ENCODE data around the gene COLEC12.

COLEC12 gene

DNA sequence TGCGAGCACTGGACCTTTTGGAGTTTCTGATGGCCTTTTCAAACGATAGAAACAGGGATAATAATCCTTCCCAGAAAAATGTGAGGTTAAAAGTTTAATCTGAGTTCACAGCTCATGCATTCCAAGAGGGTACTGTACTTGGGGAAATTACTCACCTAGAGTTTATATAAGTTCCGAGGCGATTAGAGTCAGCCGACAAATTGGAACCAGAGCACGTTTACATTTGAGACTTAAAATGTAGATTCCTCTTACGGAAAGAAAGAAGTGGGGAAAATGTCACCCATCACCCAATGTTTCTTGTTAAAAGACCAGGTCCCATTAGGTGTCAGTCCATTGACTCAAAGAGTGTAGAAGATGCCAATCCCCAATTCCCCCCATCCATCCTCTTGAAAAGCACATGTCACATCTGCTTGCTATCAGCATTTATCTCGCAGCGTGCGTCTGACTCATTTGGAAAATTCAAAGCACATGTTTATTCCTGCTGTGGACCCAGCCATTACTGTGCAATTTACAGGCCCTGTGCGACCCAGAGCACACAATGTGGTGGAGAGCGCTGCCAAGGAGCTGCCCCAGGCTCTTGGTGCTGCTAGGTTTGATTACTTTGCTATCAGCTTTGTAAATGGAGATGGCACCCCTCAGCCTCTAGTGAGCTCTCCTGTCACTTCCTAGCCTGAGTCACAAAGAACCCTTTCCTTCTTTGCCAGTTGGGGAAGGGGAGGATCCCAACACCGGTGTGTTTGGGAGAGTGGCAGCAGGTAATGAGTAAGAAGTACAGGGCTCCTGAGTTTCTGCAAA is 104.8 kb downstream of the COLEC12 start (continued):
- no peak for TF ChIP-seq ZNF311 (tag by site-specific recombination; IDR thresholded peaks at IDR 0.05; ENCODE audit: borderline replicate concordance)

DNA sequence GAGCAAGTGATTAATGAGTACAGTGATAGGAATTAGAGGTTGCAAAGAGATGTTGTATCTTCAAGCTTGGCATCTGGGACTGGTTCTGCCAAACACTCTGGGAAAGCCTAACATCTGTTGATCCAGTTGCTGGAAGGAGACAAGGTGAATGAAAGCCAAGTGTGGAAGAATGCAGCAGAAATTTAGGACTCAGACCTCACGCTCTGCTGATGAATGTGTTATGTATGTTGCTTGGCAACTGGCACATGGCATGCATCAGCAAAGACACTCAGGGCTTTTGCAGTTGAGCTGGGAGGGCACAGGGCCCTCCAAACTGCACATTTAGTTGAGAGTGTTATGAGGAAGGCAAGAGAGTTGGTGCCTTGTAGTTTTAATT is 105.5 kb downstream of the COLEC12 start:
- POLR2A ChIA-PET = no interaction called here
- H3K27ac ChIP-seq (ENCODE audit: extremely low read depth, low read depth, low read length) = peak overlapping the region; percentile 52; the same call in 1 of the 2 replicates
- CTCF ChIA-PET = interaction anchor here (0.6 kb wide), 1 partner anchor 112 kb away, joined by 3 read pairs; no protein-coding TSS in a partner anchor
- TF ChIP-seq ZNF274 (IDR thresholded peaks at IDR 0.05; ENCODE audit: low read length) = no peak
- TF ChIP-seq ZNF274 (tag by site-specific recombination; IDR thresholded peaks at IDR 0.05; ENCODE audit: borderline replicate concordance) = no peak
- TF ChIP-seq ZBTB48 (tag by site-specific recombination; IDR thresholded peaks at IDR 0.05) = no peak
- TF ChIP-seq ZNF423 (tag by site-specific recombination; IDR thresholded peaks at IDR 0.05) = no peak
- TF ChIP-seq, protein P1, sequence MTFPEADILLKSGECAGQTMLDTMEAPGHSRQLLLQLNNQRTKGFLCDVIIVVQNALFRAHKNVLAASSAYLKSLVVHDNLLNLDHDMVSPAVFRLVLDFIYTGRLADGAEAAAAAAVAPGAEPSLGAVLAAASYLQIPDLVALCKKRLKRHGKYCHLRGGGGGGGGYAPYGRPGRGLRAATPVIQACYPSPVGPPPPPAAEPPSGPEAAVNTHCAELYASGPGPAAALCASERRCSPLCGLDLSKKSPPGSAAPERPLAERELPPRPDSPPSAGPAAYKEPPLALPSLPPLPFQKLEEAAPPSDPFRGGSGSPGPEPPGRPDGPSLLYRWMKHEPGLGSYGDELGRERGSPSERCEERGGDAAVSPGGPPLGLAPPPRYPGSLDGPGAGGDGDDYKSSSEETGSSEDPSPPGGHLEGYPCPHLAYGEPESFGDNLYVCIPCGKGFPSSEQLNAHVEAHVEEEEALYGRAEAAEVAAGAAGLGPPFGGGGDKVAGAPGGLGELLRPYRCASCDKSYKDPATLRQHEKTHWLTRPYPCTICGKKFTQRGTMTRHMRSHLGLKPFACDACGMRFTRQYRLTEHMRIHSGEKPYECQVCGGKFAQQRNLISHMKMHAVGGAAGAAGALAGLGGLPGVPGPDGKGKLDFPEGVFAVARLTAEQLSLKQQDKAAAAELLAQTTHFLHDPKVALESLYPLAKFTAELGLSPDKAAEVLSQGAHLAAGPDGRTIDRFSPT (tag by site-specific recombination; IDR thresholded peaks at IDR 0.05) = no peak
- TF ChIP-seq ZFP37 (tag by site-specific recombination; IDR thresholded peaks at IDR 0.05) = no peak
- TF ChIP-seq ZNF843 (tag by site-specific recombination; IDR thresholded peaks at IDR 0.05) = no peak
- no peak for TF ChIP-seq ZNF112 (tag by site-specific recombination; IDR thresholded peaks at IDR 0.05)
- TF ChIP-seq, protein P2, sequence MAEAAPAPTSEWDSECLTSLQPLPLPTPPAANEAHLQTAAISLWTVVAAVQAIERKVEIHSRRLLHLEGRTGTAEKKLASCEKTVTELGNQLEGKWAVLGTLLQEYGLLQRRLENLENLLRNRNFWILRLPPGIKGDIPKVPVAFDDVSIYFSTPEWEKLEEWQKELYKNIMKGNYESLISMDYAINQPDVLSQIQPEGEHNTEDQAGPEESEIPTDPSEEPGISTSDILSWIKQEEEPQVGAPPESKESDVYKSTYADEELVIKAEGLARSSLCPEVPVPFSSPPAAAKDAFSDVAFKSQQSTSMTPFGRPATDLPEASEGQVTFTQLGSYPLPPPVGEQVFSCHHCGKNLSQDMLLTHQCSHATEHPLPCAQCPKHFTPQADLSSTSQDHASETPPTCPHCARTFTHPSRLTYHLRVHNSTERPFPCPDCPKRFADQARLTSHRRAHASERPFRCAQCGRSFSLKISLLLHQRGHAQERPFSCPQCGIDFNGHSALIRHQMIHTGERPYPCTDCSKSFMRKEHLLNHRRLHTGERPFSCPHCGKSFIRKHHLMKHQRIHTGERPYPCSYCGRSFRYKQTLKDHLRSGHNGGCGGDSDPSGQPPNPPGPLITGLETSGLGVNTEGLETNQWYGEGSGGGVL (tag by site-specific recombination; IDR thresholded peaks at IDR 0.05) = no peak
- peak; percentile 57 for TF ChIP-seq SCRT1 (tag by site-specific recombination; IDR thresholded peaks at IDR 0.05; ENCODE audit: borderline replicate concordance)
- no peak for TF ChIP-seq KLF16 (tag by site-specific recombination; IDR thresholded peaks at IDR 0.05)
- no peak for TF ChIP-seq KLF8 (tag by site-specific recombination; IDR thresholded peaks at IDR 0.05)
- TF ChIP-seq ZNF404 (tag by site-specific recombination; IDR thresholded peaks at IDR 0.05) = no peak
- TF ChIP-seq, protein P3, sequence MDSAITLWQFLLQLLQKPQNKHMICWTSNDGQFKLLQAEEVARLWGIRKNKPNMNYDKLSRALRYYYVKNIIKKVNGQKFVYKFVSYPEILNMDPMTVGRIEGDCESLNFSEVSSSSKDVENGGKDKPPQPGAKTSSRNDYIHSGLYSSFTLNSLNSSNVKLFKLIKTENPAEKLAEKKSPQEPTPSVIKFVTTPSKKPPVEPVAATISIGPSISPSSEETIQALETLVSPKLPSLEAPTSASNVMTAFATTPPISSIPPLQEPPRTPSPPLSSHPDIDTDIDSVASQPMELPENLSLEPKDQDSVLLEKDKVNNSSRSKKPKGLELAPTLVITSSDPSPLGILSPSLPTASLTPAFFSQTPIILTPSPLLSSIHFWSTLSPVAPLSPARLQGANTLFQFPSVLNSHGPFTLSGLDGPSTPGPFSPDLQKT (IDR thresholded peaks at IDR 0.05; ENCODE audit: borderline replicate concordance, low read depth, low read length) = no peak
- TF ChIP-seq, protein P4, sequence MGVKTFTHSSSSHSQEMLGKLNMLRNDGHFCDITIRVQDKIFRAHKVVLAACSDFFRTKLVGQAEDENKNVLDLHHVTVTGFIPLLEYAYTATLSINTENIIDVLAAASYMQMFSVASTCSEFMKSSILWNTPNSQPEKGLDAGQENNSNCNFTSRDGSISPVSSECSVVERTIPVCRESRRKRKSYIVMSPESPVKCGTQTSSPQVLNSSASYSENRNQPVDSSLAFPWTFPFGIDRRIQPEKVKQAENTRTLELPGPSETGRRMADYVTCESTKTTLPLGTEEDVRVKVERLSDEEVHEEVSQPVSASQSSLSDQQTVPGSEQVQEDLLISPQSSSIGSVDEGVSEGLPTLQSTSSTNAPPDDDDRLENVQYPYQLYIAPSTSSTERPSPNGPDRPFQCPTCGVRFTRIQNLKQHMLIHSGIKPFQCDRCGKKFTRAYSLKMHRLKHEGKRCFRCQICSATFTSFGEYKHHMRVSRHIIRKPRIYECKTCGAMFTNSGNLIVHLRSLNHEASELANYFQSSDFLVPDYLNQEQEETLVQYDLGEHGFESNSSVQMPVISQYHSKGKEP (tag by site-specific recombination; IDR thresholded peaks at IDR 0.05) = 0 out of 2 replicates have a peak, but pooled peaks have one; percentile 16
- TF ChIP-seq, protein P5, sequence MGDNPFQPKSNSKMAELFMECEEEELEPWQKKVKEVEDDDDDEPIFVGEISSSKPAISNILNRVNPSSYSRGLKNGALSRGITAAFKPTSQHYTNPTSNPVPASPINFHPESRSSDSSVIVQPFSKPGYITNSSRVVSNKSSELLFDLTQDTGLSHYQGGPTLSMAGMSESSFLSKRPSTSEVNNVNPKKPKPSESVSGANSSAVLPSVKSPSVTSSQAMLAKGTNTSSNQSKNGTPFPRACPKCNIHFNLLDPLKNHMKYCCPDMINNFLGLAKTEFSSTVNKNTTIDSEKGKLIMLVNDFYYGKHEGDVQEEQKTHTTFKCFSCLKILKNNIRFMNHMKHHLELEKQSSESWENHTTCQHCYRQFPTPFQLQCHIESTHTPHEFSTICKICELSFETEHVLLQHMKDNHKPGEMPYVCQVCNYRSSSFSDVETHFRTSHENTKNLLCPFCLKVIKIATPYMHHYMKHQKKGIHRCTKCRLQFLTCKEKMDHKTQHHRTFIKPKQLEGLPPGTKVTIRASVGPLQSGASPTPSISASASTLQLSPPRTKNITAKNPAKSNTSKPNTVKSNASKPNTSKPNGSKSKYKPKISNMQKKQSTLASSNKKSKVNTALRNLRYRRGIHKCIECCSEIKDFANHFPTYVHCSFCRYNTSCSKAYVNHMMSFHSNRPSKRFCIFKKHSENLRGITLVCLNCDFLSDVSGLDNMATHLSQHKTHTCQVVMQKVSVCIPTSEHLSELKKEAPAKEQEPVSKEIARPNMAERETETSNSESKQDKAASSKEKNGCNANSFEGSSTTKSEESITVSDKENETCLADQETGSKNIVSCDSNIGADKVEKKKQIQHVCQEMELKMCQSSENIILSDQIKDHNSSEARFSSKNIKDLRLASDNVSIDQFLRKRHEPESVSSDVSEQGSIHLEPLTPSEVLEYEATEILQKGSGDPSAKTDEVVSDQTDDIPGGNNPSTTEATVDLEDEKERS (tag by site-specific recombination; IDR thresholded peaks at IDR 0.05) = no peak
- peak; percentile 61; the same call in 1 of the 2 replicates for TF ChIP-seq FEZF1 (tag by site-specific recombination; IDR thresholded peaks at IDR 0.05)
- no peak for TF ChIP-seq ZNF133 (tag by site-specific recombination; IDR thresholded peaks at IDR 0.05)
- no peak for TF ChIP-seq ZNF341 (tag by site-specific recombination; IDR thresholded peaks at IDR 0.05; ENCODE audit: low read depth)
- TF ChIP-seq ZNF140 (tag by site-specific recombination; IDR thresholded peaks at IDR 0.05) = no peak
- TF ChIP-seq ZNF837 (tag by site-specific recombination; IDR thresholded peaks at IDR 0.05) = no peak
- no peak for TF ChIP-seq ZNF785 (tag by site-specific recombination; IDR thresholded peaks at IDR 0.05)
- no peak for TF ChIP-seq ZNF654 (tag by site-specific recombination; IDR thresholded peaks at IDR 0.05; ENCODE audit: low read depth)
- no peak for TF ChIP-seq ZNF146 (tag by site-specific recombination; IDR thresholded peaks at IDR 0.05)
- TF ChIP-seq ZEB2 (tag by site-specific recombination; IDR thresholded peaks at IDR 0.05) = no peak
- TF ChIP-seq ZNF521 (tag by site-specific recombination; IDR thresholded peaks at IDR 0.05) = no peak
- no peak for TF ChIP-seq BCL11A (tag by site-specific recombination; IDR thresholded peaks at IDR 0.05; ENCODE audit: low read depth)

More for the DNA sequence above, 105.5 kb downstream of the COLEC12 start:
- Histone ChIP-seq H3K9me3 (ENCODE audit: control insufficient read depth, insufficient read depth, low read depth, low read length) (no peaks in the 10 kb centered on the region), H3K4me1 (ENCODE audit: control insufficient read depth, insufficient read depth, low read length) (peaks cover 30% of the 10 kb centered on the region), H3K36me3 (ENCODE audit: control insufficient read depth in 2 of 2, insufficient read depth in 1 of 2, low read length in 2 of 2) (no peaks in the 10 kb centered on the region), H3K4me3 (ENCODE audit: low read depth, low read length) (no peak overlapping the region)

Measured in HEK293 (cell line).